Activated naive CD8-positive, alpha-beta T cell treated with anti-CD3 and anti-CD28 coated beads, Interleukin-2, amount 50 U/mL, for 16 hours (primary cell): ENCODE data around the gene UBE2D4.
"Not testable (repeated sequence)": the region's sequence is repeated elsewhere in the genome, so short reads cannot be mapped to it uniquely, and the experiment has no call there.

ENCODE experiments used
- DNase-seq: peaks from one replicate; pipeline ENCODE4 v3.0.0-alpha.2; 2020; ENCODE audit warnings: low read depth, low spot score

UBE2D4 gene

DNA sequence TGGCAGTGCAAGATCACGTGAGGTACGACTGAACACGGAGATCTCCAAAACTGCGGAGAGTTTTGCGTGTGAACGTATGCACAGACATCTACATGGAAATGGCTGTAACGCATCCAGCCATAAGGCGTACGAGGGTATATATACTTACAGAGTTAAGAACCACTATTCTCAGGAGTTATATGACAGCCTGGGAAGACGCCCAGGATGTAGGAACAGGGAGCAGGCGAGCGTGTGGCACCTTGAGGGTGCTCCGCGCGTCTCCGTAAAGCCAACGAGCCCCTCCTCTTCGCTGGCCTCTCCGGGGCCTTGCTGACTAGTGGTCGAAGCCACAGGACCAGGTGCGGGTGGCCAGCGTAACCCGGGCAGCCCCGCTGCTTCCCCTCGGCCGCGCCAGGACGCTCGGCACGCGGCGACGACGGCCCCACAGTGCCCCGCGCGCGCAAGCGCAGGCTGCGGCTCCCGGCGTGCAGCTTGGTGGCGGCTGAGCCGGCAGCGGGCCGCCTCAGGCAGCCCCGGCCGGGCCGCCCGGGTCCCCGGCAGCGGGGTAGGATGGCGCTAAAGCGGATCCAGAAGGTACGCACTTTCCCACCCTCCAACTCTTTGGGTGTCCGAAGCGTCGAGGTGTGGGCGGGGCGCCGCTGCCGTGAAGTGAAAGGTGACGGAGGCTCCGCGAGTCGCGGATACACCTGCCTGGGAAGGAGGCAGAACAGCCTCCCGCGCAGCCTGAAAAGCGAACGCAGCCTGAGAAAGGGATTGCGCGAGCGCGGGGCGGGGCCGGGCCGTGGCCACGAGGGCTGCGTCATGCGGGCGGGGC is at the start of gene UBE2D4:
TSS of gene UBE2D4 (plus strand) at position 453 of the 814 bp plus-strand sequence. CDS start at position 550, 97 bp downstream.
- DNase-seq = peak; percentile 76

DNA sequence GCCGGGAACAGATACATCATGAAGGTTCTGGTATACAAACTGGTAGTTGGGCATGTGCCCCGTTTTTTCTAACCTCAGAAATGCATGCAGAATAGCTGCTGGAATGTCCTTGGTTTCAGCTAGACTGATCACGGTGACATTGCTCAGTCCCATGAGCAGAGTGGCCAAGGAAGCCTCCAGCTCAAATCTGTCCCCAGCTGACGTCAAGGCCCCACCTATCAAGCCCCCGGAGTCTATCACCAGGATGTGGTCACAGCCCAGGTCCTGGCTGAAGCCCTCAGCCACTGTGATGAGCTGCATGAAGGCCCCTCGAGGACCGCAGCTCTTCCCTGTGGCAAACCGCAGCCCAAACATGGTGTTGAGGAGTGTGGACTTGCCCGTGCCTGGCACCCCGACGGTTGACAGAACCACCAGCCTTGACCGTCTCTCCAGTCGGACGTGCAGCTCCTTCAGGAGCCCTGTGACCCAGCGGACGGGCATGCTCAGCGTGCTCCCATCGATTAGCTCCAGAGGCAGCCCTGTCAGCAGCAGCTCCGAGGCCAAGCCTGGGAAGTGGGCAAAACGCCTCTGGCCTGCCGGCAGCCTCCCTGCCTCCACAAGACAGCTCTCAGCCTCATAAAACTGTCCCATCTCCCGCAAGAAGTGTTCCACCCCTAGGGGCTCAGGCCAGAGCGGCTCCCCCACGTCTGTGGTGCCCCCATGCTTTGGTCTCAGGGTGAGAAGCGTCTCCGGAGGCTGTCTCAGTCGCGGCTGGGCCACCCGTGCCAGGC is 49.1 kb upstream of the UBE2D4 start:
- no peak for DNase-seq

DNA sequence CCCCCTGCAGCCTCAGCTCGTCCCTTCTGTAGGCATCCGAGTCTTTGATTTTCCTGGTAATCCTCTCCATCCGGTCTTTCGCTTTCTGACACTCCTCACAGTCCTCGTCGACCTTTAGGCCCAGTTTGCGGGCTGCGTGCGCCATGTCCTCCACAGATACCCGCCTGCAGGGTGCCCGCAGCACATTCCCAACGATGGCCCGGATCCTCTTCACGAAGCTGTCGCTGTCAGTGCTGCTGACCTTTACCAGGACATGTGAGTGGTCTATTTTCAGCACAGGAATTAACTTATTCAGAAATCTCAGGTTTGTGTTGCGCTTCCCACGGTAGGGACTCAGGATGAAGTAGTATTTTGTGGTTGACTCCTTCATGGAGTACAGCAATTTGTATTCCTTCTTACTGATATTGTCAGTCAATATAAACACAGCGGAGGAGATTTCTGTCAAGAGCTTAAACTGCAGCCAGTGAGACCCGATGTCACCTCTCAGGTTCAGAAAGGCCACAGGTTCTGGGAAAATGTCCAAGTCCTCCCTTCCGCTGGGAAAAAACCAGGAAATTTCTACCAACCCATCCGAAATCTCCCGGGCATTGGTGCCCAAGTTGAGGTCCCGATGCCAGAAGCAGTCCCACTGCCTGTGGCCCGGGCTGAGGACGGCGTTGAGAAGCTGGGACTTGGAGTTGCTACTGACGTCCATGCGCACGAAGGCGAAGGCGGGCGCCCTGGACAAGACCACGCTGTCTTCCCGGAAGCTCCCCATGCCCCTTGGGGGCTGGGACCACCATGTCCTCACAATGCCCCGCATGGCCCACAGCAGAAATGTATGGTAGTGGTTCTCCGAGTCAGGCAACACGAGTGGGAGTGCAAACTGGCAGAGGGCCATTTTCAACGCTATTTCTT is 48.0 kb upstream of the UBE2D4 start:
- no peak for DNase-seq

DNA sequence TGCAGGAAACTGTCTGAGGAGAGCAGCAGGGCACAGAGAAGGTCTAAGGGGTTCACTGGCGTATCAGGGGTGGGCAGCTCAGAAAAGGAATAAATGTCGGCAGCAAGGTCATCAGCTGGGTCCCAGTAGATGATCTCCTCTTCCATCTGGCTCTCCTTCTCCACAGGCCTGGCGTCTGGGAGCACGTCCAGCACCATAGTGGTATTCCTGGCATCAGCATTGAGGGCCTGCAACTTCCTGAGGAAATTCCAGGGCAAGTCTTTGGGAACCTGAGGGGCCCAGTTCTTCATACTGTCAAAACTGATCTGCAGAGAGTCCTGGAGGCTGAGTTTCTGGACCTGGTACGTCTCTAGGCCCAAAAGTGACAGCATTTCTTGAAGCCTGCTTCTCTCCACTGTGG is 47.4 kb upstream of the UBE2D4 start:
- DNase-seq = no peak

DNA sequence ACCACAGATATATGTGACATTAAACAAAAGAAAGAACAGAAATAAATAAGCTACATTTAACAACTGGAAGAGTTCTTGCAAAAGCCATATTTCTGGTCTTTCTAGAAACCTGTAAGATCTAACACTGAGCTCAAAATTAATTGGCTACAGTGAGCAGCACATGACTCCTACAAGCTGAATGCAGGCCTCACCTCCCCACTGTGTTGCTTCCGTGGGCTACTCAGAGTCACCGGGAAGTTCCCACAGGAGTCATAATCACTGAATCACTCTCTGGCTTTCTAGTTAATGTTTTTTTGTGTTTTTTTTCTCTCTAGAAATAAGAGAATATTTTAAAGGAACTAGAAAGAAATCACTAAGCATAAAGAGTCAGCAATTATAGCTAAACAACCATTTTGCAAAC is 46.8 kb upstream of the UBE2D4 start:
- DNase-seq = no peak

DNA sequence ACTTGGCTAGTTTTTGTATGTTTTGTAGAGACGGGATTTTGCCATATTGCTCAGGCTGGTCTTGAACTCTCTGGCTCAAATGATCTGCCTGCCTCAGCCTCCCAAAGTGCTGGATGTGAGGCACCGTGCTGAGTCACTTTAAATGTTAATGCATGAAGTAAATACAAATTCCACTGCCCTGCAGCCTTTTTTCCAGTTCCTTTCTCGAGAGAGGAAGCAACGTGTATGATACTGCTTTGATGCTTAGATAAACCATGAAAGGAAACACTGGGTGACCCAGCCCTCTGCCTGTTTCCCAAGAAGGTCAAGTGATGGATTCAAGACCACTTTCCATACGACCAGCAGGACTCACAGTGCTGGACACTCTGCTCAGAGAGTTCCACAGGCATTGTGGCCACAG is 45.6 kb upstream of the UBE2D4 start:
- no peak for DNase-seq

DNA sequence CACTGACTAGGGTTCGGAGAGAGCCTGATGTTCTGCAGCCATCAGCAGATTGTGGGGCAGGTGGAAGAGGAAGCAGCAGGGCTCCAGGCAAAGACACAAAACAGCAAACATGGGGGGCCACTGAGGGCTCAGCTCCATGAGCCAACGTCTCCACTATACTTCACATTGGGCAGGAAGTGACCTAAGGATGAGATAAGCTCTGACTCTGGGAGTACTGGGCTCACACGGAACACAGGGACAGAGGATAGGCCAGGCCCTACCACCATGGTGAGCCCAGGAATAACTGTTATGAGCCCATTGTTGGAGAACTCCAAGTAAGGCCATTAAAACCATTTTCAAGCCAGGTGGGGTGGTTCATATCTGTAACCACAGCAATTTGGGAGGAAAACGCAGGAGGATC is 42.0 kb upstream of the UBE2D4 start:
- DNase-seq = no peak

DNA sequence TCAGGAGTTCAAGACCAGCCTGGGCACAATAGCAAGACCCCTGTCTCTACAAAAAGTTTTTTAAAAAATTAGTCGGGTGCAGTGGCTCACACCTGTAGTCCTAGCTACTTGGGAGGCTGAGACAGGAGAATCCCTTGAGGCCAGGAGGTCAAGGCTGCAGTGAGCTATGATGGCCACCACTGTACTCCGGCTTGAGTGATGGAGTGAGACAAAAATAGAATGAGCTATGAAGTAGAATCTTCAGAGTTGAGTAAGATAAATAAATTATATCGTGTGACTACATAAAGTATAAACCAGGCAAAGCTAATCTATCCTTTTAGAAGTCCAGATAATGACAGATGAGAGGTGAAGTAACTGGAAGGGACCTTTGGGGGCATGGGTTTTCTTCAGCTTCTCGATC is 41.6 kb upstream of the UBE2D4 start:
- DNase-seq = no peak

DNA sequence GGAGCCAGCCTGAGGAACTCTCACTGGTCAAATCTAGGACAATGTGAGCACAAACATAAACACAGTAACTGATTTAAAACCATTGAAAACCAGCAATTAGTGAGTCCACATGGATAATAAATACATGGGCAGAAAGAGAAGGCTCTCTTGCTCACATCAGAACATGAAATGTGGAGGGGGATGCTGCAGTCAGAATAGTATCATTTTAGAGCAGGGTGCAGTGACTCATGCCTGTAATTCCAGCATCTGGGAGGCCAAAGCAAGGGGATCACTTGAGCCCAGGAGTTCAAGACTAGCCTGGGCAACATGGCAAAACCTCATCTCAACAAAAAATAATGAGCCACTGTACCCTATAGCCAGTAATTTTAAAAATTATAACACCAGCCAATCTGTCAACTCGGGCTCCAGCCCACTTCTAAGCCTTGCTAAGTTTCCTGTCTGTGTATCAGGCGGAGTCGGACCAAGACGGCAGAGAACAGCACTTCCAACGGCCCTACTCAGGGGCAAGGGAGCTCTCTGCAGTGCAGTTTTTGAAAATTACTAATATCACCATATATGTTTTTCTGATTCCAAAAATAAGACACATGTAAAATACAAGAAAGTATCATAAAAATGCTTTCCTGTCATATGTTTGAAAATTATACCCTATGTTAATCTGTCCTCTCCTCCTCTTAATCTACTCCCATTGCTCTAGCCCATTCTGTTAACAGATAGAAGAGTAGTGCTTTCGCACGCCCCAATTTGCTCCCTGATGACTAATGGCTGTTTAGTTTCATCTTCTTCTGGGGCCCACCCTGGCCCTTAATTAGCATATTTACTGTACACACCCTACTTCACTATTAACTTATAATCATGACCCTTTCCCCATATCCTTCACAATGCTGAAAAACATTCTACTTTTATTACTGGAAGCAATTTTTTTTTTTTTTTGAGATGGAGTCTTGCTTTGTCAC is 37.0 kb upstream of the UBE2D4 start:
- no peak for DNase-seq

DNA sequence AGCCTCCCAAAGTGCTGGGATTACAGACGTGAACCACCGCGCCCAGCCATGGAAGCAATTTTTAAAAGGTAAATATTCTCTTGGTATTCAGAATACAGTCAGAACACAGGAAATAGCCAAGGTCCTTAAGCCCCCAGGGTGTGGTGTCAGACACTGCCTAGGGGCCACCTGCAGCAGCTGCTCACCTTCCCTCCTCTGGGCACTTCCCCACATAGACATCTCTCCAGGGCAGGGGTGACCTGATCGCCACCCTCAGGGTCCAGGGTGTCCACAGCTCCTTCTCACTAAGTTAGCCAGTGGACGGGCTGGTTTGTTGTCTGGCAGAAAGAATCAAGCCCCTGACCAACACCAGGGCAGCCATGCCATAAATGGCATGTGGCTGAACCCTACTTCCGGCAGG is 35.8 kb upstream of the UBE2D4 start:
- no peak for DNase-seq

DNA sequence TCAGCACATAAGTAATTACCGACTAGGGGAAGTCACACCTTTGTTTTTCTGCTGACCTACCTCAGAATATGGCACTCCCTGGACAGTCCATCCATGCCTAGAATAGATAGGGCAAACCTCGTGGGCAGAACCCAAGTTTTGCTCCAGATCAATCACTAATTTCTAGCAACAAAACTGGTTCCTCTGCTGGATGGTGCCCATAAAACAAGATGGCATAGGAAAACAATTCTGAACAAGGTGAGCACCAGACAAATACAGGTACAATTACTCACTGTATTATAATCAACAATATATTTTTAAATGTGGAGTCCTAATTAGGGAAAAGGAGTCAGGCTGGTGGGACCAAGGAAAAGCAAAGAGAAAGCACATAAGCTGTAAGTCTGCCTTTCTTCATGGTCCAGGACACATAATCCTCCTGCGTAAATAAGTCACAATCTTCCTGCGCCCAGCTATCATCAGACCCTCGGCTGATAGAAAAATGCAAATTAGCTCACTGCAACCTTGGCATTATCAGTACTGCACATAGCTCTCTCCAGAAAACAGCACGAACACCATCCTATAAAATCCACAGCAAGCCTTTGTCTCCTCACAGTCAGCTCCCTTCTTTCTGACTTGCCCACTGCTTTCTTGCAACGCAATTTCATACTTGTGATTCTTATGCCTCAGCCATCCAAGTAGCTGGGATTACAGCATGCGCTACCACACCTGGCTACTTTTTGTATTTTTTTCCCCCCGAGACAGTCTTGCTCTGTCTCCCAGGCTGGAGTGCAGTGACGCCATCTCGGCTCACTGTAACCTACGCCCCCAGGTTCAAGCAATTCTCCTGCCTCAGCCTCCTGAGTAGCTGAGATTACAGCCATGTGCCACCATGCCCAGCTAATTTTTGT is 34.9 kb upstream of the UBE2D4 start:
- no peak for DNase-seq

DNA sequence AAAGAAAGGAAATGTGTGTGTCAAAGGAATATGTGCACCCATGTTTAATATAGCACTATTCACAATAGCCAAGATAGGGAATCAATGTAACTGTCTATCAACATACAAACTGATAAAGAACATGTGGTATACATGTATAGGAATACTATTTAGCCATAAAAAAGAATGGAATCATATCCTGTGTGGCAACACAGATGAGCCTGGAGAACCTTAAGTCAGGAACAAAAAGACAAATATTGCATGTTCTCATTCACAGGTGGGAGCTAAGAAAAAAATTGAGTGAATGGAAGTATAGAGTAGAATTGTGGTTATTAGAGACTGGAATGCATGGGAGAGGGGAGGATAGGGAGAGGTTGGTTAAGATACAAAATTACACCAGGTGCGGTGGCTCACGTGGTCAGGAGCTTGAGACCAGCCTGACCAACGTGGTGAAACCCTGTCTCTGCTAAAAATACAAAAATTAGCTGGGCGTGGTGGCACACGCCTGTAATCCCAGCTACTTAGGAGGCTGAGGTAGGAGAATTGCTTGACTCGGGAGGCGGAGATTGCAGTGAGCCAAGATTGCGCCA is 30.3 kb upstream of the UBE2D4 start:
- no peak for DNase-seq

DNA sequence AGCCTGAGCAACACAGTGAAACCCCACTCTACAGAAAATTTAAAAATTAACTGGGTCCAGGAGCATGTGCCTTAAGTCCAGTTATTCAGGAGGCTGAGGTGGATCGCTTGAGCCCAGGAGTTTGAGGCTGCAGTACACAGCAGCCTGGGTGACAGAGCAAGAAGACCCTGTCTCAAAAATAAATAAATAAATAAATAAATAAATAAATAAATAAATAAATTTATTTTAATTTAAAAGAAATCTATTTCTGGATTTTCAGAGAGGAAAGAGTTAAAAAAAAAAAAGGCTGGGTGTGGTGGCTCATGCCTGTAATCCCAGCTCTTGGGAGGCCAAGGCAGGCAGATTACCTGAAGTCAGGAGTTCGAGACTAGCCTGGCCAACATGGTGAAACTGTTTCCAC is 27.7 kb upstream of the UBE2D4 start:
- not testable (repeated sequence) for DNase-seq

DNA sequence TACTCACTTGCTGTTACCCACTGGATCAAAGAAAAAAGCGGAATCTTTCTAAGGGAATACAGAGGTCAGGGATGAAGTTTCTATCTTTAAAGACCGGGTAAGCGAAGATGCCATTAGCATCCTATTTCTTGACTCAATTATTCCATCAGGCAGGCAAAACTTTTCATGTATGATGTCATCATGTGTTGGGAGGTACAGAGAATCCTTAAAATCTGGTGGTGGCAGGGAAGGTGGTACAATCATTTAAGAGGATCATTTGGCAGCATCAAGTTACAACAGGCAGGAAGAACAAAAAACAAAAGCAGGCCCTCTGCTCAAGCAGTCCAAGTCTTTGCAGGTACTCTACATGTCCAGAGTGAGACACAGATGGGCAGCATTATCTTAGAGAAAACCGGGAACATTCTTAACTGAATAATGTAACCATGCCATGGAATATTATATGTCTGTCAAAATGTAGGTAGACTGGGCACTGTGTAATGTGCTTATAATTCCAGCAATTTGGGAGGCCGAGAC is 23.6 kb upstream of the UBE2D4 start:
- DNase-seq = no peak

DNA sequence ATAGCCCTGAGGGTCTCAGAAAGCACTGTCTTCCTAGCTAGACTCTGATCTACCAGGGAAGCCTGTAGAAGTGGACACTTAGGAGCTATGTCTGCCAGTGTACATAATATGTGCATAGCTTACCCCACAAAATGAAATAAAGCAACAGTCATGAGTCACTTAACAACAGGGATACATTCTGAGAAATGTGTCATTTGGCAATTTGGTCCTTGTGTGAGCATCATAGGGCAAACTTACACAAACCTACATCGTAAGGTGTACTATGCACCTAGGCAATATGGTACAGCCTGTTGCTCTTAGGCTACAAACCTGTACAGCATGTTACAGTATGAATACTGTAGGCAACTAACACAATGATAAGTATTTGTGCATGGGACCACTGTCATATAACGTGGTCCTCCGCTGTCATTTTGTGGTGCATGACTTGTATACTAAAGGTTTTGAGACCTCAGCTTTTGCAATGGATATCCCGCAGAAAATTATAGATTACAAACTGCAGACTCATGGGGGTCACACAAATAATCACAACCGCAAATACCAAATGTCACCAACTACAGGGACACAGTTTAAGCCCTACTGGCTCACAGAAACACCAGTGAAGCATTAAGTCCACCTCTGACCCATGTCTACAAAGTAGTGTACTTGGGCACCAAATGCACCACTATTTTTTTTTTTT is 21.6 kb upstream of the UBE2D4 start:
- DNase-seq = no peak

DNA sequence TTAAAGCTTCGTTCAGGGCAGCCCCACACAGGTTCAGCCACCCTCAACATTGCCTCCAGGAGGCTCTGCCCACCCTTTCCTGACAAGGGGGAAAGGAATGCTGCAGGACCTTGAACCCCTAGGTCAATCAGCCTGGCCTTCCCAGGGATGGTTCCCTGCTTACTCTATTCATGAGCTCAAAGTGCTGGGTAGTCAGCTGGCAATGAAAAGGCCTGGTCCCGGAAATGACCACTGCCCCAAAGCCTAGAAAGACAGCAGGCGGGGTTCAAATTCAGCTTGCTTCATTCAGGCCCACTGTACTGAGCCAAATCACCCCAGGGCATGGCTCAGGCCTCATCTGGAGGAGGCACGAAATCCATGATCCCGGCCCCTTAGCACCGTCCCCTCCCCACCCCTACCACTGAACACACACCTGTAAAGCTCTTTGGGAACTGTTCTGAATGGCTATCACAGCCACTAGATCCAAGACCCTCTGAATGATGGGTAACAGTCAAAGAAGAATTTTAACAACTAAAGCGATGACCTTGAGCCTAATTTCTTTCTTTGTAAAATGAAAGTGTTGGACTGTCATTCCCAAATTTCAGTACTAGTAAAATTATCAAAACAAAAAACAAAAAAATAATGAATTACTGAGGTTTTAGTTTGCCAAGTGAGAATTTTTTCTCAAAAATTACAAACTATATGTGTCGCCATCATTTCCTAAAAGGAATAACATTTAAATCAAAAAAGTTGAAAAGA is 20.9 kb upstream of the UBE2D4 start:
- DNase-seq = no peak

DNA sequence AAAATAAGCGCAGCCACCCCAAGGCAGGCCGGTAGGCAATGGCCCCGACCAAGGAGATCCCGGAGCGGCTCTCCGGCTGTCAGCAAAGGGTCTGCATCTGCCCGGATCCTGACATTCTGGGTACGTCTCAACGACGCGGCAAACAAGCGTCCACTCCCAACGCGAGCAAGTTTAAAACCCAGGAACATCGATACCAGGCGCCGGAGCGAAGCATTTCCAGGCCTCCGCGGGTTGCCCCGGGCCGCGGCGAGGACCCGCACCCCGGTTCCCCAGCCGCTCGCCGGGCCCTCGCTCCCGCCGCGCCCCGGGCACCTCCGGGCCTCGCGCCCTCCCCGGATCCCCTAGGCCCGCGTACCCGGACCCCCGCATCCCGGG is 20.3 kb upstream of the UBE2D4 start:
- no peak for DNase-seq
